Astrocyte of the cerebellum (primary cell): ENCODE data around the gene NXPH2.

Experiments
- DNase-seq: peaks from one replicate; pipeline ENCODE4 v3.0.0-alpha.2; 2011; ENCODE audit warnings: low read depth
- H3K4me3 ChIP-seq: 2 replicates; pipeline ENCODE4 v1.5.1; 2011; ENCODE audit warnings: mild to moderate bottlenecking, low read depth, low read length, moderate library complexity
- CTCF ChIP-seq: IDR thresholded peaks from 2 replicates; pipeline ENCODE4 v1.5.1; 2012; ENCODE audit warnings: low read length, low read depth, moderate library complexity, mild to moderate bottlenecking; ENCODE audit errors: missing control alignments
- in situ Hi-C: cut with HindIII; loops from 2 replicates; pipeline ENCODE4 v1.10.0; 2017; ENCODE audit warnings: low sequenced_read_pairs

NXPH2 gene

DNA sequence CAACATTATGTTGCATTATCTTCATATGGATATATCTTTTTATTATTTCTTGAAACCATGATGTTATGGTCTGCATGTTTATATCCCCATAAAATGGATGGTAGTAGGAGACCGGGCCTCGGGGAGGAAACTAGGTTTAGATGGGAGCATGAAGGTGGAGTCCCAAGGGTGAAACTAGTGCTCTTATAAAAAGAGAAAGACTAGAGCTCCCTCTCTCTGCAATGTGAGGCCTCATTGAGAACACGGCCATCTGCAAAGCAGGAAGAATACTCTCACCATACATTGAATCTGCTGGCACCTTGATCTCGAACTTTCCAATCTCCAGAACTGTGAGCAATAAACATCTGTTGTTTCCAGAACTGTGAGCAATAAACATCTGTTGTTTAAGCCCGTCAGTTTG lies 64.0 kb downstream of the NXPH2 start:
- no peak for DNase-seq
- in situ Hi-C loops: no loop called here
- no peak for TF ChIP-seq CTCF
- no peak overlapping the region for H3K4me3 ChIP-seq

- no peak for TF ChIP-seq CTCF
- no peak overlapping the region for H3K4me3 ChIP-seq
- DNase-seq: no peak
- in situ Hi-C loops: no loop called here
These were observed 66.7 kb downstream of the NXPH2 start for GRCh38 chr2:138713504-138713903.

GRCh38 chr2:138713069-138713496 lies 67.1 kb downstream of the NXPH2 start:
- no peak for DNase-seq
- in situ Hi-C loops: no loop called here
- no peak for TF ChIP-seq CTCF
- no peak overlapping the region for H3K4me3 ChIP-seq

GRCh38 chr2:138712212-138712979 lies 67.8 kb downstream of the NXPH2 start:
- no peak for TF ChIP-seq CTCF
- DNase-seq: no peak
- H3K4me3 ChIP-seq: no peak overlapping the region
- in situ Hi-C loops: no loop called here

- DNase-seq: no peak
- no peak overlapping the region for H3K4me3 ChIP-seq
- TF ChIP-seq CTCF: no peak
- in situ Hi-C loops: no loop called here
These were observed 68.4 kb downstream of the NXPH2 start for GRCh38 chr2:138711812-138712211.

GRCh38 chr2:138708682-138709241 lies 71.4 kb downstream of the NXPH2 start:
- in situ Hi-C loops: no loop called here
- DNase-seq: peak; percentile 54
- H3K4me3 ChIP-seq: no peak overlapping the region
- no peak for TF ChIP-seq CTCF
